Cerebellar cortex (tissue), 1 donor: ENCODE data around the gene PSORS1C2.
"Not testable (repeated sequence)": the region's sequence is repeated elsewhere in the genome, so short reads cannot be mapped to it uniquely, and the experiment has no call there.

Experiments
- DNase-seq: peaks from one replicate; pipeline ENCODE4 v3.0.0-alpha.2; 2015; ENCODE audit warnings: low spot score

The PSORS1C2 gene

GRCh38 chr6:31138982-31139381 is at the start of gene PSORS1C2:
Gene PSORS1C2, minus strand, starts transcription at chr6:31139066. Its CDS starts 40 bp downstream, at chr6:31139026.
- no peak for DNase-seq

DNA sequence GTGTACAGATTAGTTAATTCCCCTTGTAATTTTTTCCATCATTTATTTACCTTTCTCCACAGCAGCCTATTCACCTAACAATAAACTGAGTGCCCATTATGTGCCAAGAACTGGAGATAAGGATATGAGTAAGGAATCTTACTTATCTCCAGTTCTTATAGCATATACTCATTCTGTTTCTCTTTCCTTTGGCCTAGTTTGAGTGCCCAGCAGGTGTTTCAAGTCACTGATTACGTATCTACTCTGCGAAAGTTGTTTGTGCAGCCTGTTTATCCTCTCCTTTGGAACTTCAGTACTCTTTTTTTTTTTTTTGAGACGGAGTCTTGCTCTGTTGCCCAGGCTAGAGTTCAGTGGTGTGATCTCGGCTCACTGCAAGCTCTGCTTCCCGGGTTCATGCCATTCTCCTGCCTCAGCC is 48.9 kb upstream of the PSORS1C2 start:
- DNase-seq: no peak

GRCh38 chr6:31186052-31186734 is 47.3 kb upstream of the PSORS1C2 start:
- no peak for DNase-seq

DNA sequence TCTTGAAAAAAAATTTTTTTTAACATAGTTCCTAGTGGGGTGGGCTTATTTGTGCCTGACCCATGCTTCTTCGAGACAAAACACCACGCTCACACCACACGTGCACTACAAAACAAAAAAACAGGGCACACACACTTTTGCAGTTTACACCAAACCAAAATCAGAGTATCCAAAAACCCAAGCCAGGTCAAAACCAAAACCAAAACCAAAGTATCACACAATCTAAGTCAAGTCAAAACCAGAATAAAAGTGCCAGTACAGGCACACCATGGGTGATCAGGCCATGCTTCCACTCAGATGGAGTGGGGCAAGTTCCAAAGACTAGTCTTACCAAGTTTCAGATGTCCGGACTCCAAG is 46.8 kb upstream of the PSORS1C2 start:
- not testable (repeated sequence) for DNase-seq

DNA sequence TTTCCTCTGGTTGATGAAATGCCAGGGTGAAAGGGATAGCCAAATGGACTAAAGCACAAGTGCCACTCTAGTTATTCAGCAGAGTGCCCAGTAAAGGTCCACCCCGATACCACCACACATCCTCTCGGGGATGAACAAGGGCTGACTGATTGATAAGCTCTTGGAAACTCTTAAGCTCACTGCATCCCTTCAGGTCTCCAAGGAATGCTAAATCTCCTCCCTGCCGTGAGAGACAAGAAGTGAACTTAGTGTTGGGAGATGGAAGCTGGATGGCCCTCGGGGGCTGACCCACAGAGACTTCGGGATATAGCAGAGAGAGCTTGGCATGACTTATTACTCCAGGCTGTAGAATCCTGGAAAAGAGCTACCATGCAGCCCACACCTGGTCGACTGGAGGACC is 45.0 kb upstream of the PSORS1C2 start:
- DNase-seq: not testable (repeated sequence)

DNA sequence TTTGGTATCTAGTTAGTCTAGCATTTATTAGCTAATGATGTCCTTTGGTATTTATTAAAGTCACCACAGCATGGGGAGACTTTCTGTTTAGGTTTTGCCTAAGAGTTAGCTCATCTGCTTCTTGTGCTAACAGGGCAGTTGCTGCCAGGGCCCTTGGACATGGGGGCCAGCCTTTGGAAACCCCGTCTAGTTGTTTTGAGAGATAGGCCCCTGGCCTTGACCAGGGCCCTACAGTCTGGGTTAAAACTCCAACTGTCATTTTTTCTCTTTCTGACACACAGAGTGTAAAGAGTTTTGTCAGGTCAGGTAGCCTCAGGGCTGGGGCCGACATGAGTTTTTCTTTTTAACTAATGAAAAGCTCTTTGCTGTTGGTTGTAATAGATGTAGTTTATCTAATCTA is 44.4 kb upstream of the PSORS1C2 start:
- DNase-seq: not testable (repeated sequence)

DNA sequence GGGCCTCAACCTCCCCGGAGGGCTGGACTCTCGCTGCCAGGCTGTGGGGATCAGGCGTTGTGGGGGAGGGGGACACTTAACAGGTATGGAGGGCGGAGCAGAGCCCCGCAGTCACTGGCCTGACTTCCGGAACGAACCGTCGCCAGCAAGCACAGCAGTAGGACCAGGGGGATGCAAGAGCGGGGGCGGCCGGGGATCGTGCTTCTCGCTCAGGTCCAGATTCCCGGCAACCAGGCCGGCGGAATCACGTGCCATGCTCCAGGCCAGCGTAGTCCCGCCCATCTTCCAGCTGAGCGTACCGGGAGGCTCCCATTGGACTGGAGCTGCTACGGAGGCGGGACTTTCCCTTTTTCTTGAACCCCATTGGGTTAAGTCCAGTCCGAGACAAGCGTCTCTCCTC is 41.6 kb upstream of the PSORS1C2 start:
- peak; percentile 51 for DNase-seq

DNA sequence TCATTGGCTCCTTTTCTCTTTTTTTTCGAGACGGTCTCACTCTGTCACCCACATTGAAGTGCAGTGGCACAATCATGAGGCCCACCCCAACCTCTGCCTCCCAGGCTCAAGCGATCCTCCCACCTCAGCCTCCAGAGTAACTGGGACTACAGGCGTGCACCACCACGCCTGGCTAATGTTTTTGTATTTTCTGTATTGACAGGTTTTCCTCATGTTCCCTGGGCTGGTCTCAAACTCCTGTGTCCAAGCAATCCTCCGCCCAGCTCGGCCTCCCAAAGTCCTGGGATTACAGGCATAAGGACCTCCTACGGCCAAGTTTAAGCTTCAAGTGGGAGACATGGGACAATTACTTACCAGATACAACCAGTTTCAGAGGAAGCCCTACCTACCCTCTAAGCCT is 41.0 kb upstream of the PSORS1C2 start:
- DNase-seq: no peak

DNA sequence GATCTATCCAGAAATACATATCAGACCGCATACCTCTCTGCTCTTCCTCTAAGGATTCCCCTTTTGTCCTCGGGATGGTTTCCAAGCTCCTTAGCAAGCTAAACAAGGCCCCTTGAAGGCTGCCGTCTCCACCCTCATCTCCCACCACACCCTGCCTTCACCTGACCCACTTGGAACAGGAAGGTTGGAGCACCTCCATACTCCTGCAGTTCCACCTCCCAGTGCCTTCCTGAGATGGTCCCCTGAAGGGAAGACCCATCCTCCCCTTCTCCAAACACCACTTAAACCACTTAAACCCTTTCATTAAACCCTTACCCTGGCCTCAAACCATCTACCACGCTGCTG is 40.1 kb upstream of the PSORS1C2 start:
- no peak for DNase-seq

DNA sequence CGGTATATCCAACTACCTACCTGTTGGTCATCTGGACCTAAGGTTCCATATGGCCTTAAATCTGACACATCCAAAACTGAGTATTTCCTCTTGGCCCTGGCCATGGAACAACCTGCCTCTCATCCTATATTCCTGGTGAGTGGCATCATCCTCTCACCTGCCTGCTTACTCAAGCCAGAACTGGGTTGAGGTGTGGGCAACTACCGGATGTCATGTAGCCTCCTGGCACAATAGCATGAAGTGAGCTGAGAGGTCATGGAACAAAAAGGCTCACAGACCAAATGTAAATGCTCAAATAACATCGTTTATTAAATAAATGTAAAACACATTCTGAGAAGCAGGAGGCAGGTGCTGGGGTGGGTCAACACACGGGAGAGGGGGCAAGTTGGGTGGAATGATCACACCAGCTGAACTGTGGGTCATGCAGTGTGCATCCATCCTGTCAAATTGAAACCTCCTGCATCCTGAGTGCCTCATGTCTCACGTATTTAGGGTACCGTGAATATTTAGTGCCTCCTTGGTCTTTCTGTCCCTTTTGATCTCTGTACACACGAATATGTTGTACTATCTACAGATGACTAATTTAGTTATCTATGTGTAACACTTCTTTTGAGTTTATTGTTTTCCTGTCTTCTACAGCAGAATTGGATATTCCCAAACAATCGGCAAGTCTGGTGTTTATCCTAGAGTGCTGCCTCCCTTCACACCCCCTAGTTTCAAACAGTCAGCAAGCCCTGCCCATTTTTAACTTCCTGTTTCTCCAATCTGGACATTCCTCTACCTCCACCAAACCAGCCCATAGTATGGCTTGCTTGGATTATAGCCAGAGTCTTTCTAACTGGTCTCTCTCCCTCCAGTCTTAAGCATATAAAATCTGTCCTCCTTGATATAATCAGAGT is 39.5 kb upstream of the PSORS1C2 start:
- DNase-seq: no peak

DNA sequence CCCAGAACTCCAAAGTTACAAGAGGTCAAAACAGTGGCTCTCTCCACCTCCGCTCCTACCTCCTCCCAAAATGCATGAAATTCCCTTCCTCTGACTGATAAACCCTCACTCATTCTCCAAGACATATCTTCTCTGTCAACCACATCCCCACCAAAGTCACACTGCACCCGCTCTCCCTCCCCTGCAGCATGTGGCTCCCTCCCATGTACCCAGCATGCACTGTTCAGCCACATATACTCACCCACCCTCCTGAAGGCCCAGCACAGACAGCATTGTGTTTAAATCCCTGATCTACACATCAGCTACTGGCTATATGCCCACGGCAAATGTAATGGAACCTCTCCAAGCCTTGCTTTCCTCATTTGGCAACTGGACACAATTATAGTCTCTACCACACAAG is 37.1 kb upstream of the PSORS1C2 start:
- no peak for DNase-seq

- no peak for DNase-seq
Observed at GRCh38 chr6:31174378-31174777, 35.5 kb upstream of the PSORS1C2 start.

- no peak for DNase-seq
Observed at GRCh38 chr6:31173406-31173805, 34.5 kb upstream of the PSORS1C2 start.

- DNase-seq: no peak
Observed at GRCh38 chr6:31172973-31173384, 34.1 kb upstream of the PSORS1C2 start.

DNA sequence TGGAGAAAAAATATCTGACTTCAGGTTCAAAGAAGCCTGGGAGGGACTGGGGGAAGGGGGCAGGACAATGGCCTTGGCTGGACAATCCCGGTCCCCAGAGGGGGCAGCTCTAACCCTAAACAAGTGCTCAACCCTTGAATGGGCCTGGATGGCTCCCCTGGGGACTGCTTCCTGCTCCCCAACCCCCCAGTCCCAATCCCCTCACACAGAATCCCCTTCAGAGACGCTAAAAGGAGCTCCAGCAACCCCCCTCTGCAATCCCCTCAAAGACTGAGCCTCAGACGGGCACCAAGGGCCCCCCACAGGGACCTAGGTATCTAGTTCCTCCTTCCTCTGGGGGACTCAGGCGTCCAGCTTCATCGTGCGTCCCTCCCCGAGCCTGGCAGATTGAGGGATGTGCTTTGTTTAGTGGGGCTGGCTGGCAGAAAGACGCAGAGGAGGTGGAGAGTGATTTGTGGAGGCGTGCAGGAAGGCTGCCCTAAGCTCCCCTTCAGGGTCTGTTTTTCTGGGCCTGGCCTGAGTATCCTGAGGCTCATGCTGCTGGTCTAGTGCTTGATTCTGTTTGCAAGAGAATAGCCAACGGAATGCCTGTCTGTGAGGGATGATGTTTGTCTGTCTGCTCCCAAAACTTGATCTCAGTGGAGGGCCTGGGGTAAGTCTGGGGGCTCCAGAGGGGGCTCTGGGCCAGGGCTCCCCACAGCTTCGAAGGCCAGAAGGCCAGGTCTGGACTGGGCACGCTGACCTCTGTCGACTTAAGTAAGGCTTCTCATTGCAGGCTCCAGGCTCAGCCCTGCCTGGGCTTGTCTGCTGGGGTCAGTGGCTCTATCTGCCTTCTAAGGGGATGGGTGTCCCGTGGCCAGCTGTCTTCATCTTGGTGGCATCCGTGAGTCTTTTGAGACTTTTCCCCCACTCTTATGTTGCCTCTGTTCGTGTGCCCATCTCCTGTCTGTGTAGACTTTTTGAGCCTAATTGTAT is 33.4 kb upstream of the PSORS1C2 start:
- no peak for DNase-seq

DNA sequence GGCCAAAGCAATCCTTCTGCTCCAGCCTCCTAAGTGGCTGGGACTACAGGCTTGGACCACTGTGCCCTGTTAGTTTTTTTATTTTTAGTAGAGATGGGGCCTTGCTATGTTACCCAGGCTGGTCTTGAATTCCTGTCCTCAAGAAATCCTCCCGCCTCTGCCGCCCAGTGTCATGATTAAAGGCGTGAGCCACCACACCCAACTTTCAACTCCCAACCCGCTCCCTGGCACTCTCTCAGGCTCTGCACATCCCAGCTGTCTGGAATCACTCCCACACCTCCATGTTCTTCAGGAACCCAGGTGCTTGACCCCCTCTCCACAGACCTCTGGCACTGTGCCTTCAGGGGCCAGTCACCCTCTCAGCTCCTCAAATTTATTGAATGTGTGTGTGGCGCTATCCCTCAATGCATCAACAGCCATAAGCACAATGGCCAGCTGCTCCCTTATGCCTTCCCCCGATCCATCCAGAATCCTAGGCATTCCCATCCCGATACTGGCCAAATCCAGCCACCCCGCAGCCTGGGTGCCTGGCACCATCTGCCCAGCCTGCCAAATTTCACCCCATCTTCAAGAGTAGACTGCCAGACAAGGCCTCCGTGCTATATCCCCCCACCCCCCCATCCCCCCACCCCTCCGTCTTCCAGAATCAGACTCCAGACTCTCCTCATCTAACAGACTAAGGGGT is 32.3 kb upstream of the PSORS1C2 start:
- DNase-seq: no peak

DNA sequence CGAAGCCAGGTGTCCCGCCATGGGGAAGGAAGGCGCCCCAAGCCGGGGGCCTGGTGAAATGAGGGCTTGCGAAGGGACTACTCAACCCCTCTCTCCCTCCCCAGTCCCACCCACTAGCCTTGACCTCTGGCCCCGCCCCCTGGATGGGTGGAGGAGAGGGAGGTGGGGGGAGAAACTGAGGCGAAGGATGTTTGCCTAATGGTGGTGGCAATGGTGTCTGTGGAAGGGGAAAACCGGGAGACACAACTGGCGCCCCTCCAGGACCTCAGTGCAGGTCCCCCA is 31.7 kb upstream of the PSORS1C2 start, which contains the start of gene POU5F1:
POU5F1 (minus strand) TSS at position 83 of the 282 bp plus-strand sequence; CDS start at position 21, 62 bp downstream.
- DNase-seq: no peak

- DNase-seq: not testable (repeated sequence)
Observed at GRCh38 chr6:31169858-31170599, 31.2 kb upstream of the PSORS1C2 start.

DNA sequence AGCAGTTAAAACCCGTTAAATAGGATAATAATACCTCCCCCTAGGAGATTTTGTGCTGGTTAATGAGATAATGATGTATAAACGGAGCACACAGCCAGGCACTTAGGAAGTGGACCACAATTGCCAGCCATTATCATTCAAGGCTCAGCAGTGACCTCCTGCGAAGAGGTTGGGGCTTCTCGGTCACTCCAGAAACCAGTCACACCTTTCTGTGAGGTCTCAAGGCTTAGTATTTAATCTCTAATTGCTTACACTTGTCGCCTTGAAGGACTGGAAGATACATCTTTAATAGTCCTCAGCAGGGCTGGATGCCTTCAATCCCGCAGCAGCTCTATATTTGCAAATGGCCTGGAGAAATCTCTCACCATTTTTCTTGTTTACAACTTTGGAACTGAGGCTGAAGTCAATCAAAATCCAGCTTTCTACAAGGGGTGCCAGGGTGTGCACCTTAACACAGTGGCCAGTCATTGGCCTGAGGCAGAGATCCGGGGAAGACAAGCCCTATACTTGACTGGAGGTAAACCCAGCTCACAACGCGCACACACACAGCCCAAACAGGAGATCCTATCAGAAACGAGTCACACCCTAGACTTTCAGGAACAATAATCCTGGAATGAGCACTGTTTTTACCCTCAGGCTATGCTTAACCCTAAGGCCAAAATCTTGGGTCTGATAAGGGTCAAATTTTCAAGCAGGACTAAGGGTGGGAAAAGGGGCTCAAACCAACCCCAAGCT is 30.4 kb upstream of the PSORS1C2 start:
- no peak for DNase-seq

DNA sequence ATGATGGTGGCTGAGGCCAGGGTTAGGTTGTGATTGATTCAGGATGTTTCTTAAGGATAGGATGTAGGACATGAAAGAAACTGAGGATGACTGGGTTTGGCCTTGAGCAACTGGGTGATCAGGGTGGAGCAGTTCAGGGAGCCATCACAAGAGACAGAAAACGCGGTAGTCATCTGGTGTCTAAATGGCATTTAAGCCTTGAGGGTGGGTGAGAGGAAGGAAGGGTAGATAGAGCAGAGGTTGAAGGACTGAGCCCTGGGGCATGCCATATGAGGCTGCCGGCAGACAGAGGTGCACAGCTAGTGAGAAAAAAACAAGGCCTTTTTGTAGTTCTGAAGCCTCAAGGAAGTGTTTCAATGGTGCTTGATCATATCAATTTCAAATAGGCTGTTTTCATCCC is 29.7 kb upstream of the PSORS1C2 start:
- no peak for DNase-seq
